Endothelial cell of umbilical vein (primary cell): ENCODE measurements around the gene EPB42. TPM values are rescaled to one million over a fixed set of nuclear protein-coding genes. Genes with fewer than 3 reads are reported as not detected.

Source experiments
- BruUV-seq: library from RNA; stranded (reverse); fragments of 400-500 nt; replicated peaks from 2 replicates; lab custom pipeline; 2021; lab: Mats Ljungman, UMichigan
- CTCF ChIA-PET: fragments of 300-600, 350-600 bp; sonication (Branson Sonifier 250); formaldehyde crosslinking; loops from one replicate; lab custom pipeline; 2021; ENCODE audit warnings: antibody characterized with exemption, inconsistent platforms; lab: Charles Lee
- POLR2A ChIA-PET: fragments of 300-600, 350-600 bp; sonication (Branson Sonifier 250); formaldehyde crosslinking; loops from one replicate; lab custom pipeline; 2021; ENCODE audit warnings: antibody characterized with exemption, inconsistent platforms; lab: Charles Lee
- DNase-seq: peaks from one replicate; pipeline ENCODE4 v3.0.0-alpha.2; 2011; ENCODE audit warnings: low read depth, low spot score
- FAIRE-seq: peaks from 2 replicates; lab custom pipeline; 2011; peaks lifted over from hg19 to GRCh38; lab: Jason Lieb, UNC
- H2AFZ ChIP-seq: 2 replicates; pipeline ENCODE4 v1.6.0; 2012; ENCODE audit warnings: low read depth, low read length, control low read depth, inconsistent platforms
- H3K27ac ChIP-seq: 2 replicates; pipeline ENCODE4 v1.5.1; 2011; ENCODE audit warnings: low read depth, mild to moderate bottlenecking, control low read depth, low read length, moderate library complexity; ENCODE audit not compliant: insufficient read depth
- H3K27me3 ChIP-seq, 2 experiments: 2 replicates each; pipeline versions ENCODE4 v1.6.0 to v1.6.1; 2011; ENCODE audit warnings: low read length in 2 of 2, mixed read lengths in 1 of 2; ENCODE audit not compliant: control insufficient read depth in 2 of 2, insufficient read depth in 2 of 2
- H3K36me3 ChIP-seq, 2 experiments: 2 replicates in 1 of 2; 3 replicates in 1 of 2; pipeline ENCODE4 v1.5.1; 2011; ENCODE audit warnings: low read length in 2 of 2, mild to moderate bottlenecking in 1 of 2, moderate library complexity in 1 of 2; ENCODE audit not compliant: control insufficient read depth in 2 of 2, insufficient read depth in 2 of 2; ENCODE audit errors: extremely low read depth in 1 of 2
- H3K4me1 ChIP-seq: 3 replicates; pipeline ENCODE4 v1.5.1; 2011; ENCODE audit warnings: mild to moderate bottlenecking, low read length; ENCODE audit not compliant: control insufficient read depth, insufficient read depth; ENCODE audit errors: extremely low read depth
- H3K4me2 ChIP-seq: 2 replicates; pipeline ENCODE4 v1.6.1; 2011; ENCODE audit warnings: low read length, control low read depth, mixed read lengths; ENCODE audit not compliant: insufficient read depth
- H3K4me3 ChIP-seq, 3 experiments: fragments of 200-600 bp in 1 of 3; sonication (generic), shearing (Covaris generic) in 1 of 3; replicated peaks in 1 of 3; 2 replicates each; pipeline ENCODE4 v1.5.1; 2011 to 2016; ENCODE audit warnings: control low read depth in 3 of 3, low read length in 3 of 3, mild to moderate bottlenecking in 2 of 3, inconsistent platforms in 1 of 3, low read depth in 1 of 3, moderate library complexity in 1 of 3; ENCODE audit not compliant: insufficient read depth in 1 of 3
- H3K79me2 ChIP-seq: 2 replicates; pipeline ENCODE4 v1.6.0; 2012; ENCODE audit warnings: low read length, inconsistent platforms; ENCODE audit not compliant: control insufficient read depth, insufficient read depth
- H3K9ac ChIP-seq: replicated peaks from 2 replicates; pipeline ENCODE3; 2011; ENCODE audit warnings: low read length, control low read depth; ENCODE audit not compliant: insufficient read depth; ENCODE audit errors: extremely low read depth
- H3K9me1 ChIP-seq: replicated peaks from 3 replicates; pipeline ENCODE4 v1.6.0; 2011; ENCODE audit warnings: mild to moderate bottlenecking, low read length; ENCODE audit not compliant: control insufficient read depth, insufficient read depth; ENCODE audit errors: extremely low read depth
- H3K9me3 ChIP-seq: replicated peaks from 2 replicates; pipeline ENCODE4 v1.5.1; 2012; ENCODE audit warnings: low read length, inconsistent platforms; ENCODE audit not compliant: control insufficient read depth, insufficient read depth
- H4K20me1 ChIP-seq: replicated peaks from 2 replicates; pipeline ENCODE3; 2011; ENCODE audit warnings: mild to moderate bottlenecking, low read length; ENCODE audit not compliant: control insufficient read depth, insufficient read depth; ENCODE audit errors: extremely low read depth
- EZH2 ChIP-seq: IDR thresholded peaks from 2 replicates; pipeline ENCODE4 v1.6.1; 2012; ENCODE audit warnings: borderline replicate concordance, low read depth, mild to moderate bottlenecking, moderate library complexity, low read length, inconsistent platforms; ENCODE audit not compliant: severe bottlenecking
- FOS ChIP-seq: IDR thresholded peaks from 2 replicates; pipeline ENCODE4 v1.6.1; 2011; ENCODE audit warnings: mild to moderate bottlenecking, low read length, moderate library complexity, borderline replicate concordance; ENCODE audit not compliant: insufficient read depth
- GATA2 ChIP-seq: IDR thresholded peaks from 2 replicates; pipeline ENCODE4 v1.7.0; 2011; ENCODE audit warnings: low read depth, mild to moderate bottlenecking, moderate library complexity, mixed read lengths, low read length; ENCODE audit not compliant: insufficient read length, insufficient read depth
- JUN ChIP-seq: IDR thresholded peaks from 2 replicates; pipeline ENCODE4 v1.6.1; 2011; ENCODE audit warnings: borderline replicate concordance, low read depth; ENCODE audit not compliant: insufficient read length, insufficient read depth
- MYC ChIP-seq: IDR thresholded peaks from one replicate; pipeline ENCODE4 v1.6.1; 2011; ENCODE audit warnings: mild to moderate bottlenecking, low read depth, low read length
- POLR2A ChIP-seq: IDR thresholded peaks from 2 replicates; pipeline ENCODE4 v1.6.1; 2012; ENCODE audit warnings: low read depth, mild to moderate bottlenecking, control low read depth, low read length
- POLR2AphosphoS5 ChIP-seq: IDR thresholded peaks from 2 replicates; pipeline ENCODE4 v1.6.1; 2012; ENCODE audit warnings: low read depth, mild to moderate bottlenecking, control low read depth, low read length, moderate library complexity; ENCODE audit not compliant: insufficient read depth
- dilution Hi-C: fragments of 300-500 bp; cut with MboI; formaldehyde crosslinking; loops from one replicate; pipeline ENCODE4 v1.15.0; 2019; ENCODE audit warnings: low sequenced_read_pairs; ENCODE audit not compliant: extremely low pct_ligation_motif_present
- intact Hi-C: fragments of 100-400 bp; cut with micrococcal nuclease; formaldehyde crosslinking; loops from one replicate; pipeline ENCODE4 v1.10.0; 2022
- polyA plus RNA-seq, 4 experiments: library from polyadenylated mRNA; depleted of rRNA in 3 of 4; stranded (reverse) in 3 of 4; unstranded in 1 of 4; fragments of >200 nt; gene quantifications; 2 replicates each; pipeline versions ENCODE4 v1.2.1 to v1.2.3, GENCODE V29; 2011 to 2012; ENCODE audit warnings: missing spikeins in 1 of 4
- total RNA-seq: library from RNA; stranded (reverse); gene quantifications from 2 replicates; pipeline ENCODE4 v1.2.3, GENCODE V29; 2021
- TF ChIP-seq, protein P1 (sequence below): IDR thresholded peaks from 2 replicates; pipeline ENCODE4 v1.6.1; 2011; ENCODE audit not compliant: insufficient read depth, insufficient read length
- TF ChIP-seq, protein P2 (sequence below), 2 donors: IDR thresholded peaks; 1 replicate in 1 of 2; 2 replicates in 1 of 2; pipeline ENCODE4 v1.5.1; 2011; ENCODE audit warnings: low read length in 2 of 2, mild to moderate bottlenecking in 2 of 2, moderate library complexity in 2 of 2, control low read depth in 1 of 2, inconsistent platforms in 1 of 2, low read depth in 1 of 2; ENCODE audit not compliant: insufficient read depth in 1 of 2; ENCODE audit errors: extremely low read depth in 1 of 2

The EPB42 gene
- total and polyA plus RNA-seq, 2 donors (not counting 3 experiments of a cell fraction or from before 2014, with no cell fraction given): not detected

DNA sequence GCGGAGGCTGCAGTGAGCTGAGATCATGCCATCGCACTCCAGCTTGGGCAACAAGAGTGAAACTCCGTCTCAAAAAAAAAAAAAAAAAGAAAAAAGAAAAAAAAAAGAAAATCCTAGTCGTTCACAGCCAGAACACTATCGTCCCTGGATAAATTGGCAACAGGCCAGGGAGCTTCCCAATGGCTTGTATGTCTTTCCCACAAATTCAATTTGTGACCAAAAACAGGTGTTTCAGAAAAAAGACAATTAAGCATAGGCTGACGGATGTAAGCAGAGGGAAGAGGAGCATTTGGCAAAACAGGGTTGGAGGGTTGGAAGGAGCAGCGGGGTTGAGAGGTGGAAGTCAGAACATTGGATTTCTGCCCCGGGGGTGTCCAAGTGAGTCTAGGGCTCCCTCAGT lies 8.5 kb downstream of the EPB42 start:
- H3K4me1 ChIP-seq: no peaks in the 10 kb centered on the region
- intact Hi-C loops (no loop called here), dilution Hi-C loops (no loop called here)
- no peaks in the 10 kb centered on the region for H3K79me2 ChIP-seq
- FAIRE-seq (no peak), DNase-seq (no peak)
- H3K27me3 ChIP-seq: peaks cover 3 to 16% of the 10 kb centered on the region in 2 experiments
- no peaks in the 10 kb centered on the region for H3K9me1 ChIP-seq
- H4K20me1 ChIP-seq: no peaks in the 10 kb centered on the region
- H3K4me3 ChIP-seq: no peak overlapping the region
- BruUV-seq: no TSS peak
- ChIA-PET CTCF (interaction anchor here (3.1 to 3.8 kb wide), 2 partner anchors 9 to 13 kb away, joined by 26 to 27 read pairs; no protein-coding TSS in a partner anchor), POLR2A (no interaction called here)
- H2AFZ ChIP-seq: no peak overlapping the region
- H3K36me3 ChIP-seq: no peaks in the 10 kb centered on the region
- TF ChIP-seq POLR2A: no peak
- TF ChIP-seq, protein P1, sequence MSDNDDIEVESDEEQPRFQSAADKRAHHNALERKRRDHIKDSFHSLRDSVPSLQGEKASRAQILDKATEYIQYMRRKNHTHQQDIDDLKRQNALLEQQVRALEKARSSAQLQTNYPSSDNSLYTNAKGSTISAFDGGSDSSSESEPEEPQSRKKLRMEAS: no peak
- TF ChIP-seq FOS: no peak
- TF ChIP-seq GATA2: no peak
- TF ChIP-seq, protein P2, sequence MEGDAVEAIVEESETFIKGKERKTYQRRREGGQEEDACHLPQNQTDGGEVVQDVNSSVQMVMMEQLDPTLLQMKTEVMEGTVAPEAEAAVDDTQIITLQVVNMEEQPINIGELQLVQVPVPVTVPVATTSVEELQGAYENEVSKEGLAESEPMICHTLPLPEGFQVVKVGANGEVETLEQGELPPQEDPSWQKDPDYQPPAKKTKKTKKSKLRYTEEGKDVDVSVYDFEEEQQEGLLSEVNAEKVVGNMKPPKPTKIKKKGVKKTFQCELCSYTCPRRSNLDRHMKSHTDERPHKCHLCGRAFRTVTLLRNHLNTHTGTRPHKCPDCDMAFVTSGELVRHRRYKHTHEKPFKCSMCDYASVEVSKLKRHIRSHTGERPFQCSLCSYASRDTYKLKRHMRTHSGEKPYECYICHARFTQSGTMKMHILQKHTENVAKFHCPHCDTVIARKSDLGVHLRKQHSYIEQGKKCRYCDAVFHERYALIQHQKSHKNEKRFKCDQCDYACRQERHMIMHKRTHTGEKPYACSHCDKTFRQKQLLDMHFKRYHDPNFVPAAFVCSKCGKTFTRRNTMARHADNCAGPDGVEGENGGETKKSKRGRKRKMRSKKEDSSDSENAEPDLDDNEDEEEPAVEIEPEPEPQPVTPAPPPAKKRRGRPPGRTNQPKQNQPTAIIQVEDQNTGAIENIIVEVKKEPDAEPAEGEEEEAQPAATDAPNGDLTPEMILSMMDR (IDR thresholded peaks at IDR 0.05; ENCODE audit: extremely low read depth in 1 of 2, insufficient read depth in 1 of 2, low read depth in 1 of 2, low read length in 2 of 2): no peak
- TF ChIP-seq POLR2AphosphoS5: no peak
- TF ChIP-seq EZH2: no peak
- TF ChIP-seq JUN: no peak
- TF ChIP-seq MYC: no peak
- no peak overlapping the region for H3K27ac ChIP-seq
- no peak overlapping the region for H3K9ac ChIP-seq
- H3K4me2 ChIP-seq: no peak overlapping the region
- no peaks in the 10 kb centered on the region for H3K9me3 ChIP-seq
